Kidney epithelial cell (primary cell): ENCODE measurements around the gene ZMAT2. TPM values are rescaled to one million over a fixed set of nuclear protein-coding genes. Genes with fewer than 3 reads are reported as not detected.
"Not testable (repeated sequence)": the region's sequence is repeated elsewhere in the genome, so short reads cannot be mapped to it uniquely, and the experiment has no call there.

Experiments used
- DNase-seq: peaks from one replicate; pipeline ENCODE4 v3.0.0-alpha.2; 2010; ENCODE audit warnings: low read depth
- H3K27me3 ChIP-seq: 2 replicates; pipeline ENCODE4 v1.6.0; 2011; ENCODE audit warnings: low read length; ENCODE audit not compliant: control insufficient read depth, insufficient read depth
- H3K36me3 ChIP-seq: 2 replicates; pipeline ENCODE4 v1.5.1; 2011; ENCODE audit warnings: low read length; ENCODE audit not compliant: control insufficient read depth, insufficient read depth
- H3K4me3 ChIP-seq: 2 replicates; pipeline ENCODE4 v1.5.1; 2011; ENCODE audit warnings: low read depth, mild to moderate bottlenecking, control low read depth, low read length
- total RNA-seq: library from RNA; depleted of rRNA; stranded (reverse); fragments of >200 nt; gene quantifications from 2 replicates; pipeline ENCODE4 v1.2.3, GENCODE V29; 2015
- TF ChIP-seq, protein P1 (sequence below): IDR thresholded peaks from 2 replicates; pipeline ENCODE4 v1.5.1; 2011; ENCODE audit warnings: mild to moderate bottlenecking, moderate library complexity, low read length, control low read depth, inconsistent platforms; ENCODE audit not compliant: insufficient read depth, poor library complexity, severe bottlenecking

Gene ZMAT2
- total RNA-seq, 1 donor from 2014 or later = 42.4 TPM

- Histone ChIP-seq H3K27me3 (no peaks in the 10 kb centered on the region), H3K4me3 (no peak overlapping the region), H3K36me3 (no peaks in the 10 kb centered on the region)
- no peak for DNase-seq
- TF ChIP-seq, protein P1, sequence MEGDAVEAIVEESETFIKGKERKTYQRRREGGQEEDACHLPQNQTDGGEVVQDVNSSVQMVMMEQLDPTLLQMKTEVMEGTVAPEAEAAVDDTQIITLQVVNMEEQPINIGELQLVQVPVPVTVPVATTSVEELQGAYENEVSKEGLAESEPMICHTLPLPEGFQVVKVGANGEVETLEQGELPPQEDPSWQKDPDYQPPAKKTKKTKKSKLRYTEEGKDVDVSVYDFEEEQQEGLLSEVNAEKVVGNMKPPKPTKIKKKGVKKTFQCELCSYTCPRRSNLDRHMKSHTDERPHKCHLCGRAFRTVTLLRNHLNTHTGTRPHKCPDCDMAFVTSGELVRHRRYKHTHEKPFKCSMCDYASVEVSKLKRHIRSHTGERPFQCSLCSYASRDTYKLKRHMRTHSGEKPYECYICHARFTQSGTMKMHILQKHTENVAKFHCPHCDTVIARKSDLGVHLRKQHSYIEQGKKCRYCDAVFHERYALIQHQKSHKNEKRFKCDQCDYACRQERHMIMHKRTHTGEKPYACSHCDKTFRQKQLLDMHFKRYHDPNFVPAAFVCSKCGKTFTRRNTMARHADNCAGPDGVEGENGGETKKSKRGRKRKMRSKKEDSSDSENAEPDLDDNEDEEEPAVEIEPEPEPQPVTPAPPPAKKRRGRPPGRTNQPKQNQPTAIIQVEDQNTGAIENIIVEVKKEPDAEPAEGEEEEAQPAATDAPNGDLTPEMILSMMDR = no peak
These were observed 18.0 kb downstream of the ZMAT2 start for GRCh38 chr5:140718266-140718592.

- DNase-seq, H3K27me3 ChIP-seq, H3K36me3 ChIP-seq, H3K4me3 ChIP-seq: not testable (repeated sequence)
These were observed 20.5 kb downstream of the ZMAT2 start for GRCh38 chr5:140720738-140721137.

DNA sequence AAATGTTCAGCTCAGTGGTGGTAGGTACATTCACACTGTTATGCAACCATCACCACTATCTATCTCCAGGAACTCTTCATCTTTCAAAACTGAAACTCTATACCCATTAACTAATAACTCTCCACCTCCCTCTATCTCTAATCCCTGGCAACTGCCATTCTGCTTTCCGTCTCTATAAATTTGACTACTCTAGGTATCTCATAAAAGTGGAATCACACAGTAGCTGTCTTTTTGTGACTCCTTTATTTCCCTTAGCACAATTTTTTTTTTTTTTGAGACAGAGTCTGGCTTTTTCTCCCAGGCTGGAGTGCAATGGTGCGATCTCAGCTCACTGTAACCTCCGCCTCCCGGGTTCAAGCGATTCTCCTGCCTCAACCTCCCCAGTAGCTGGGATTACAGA lies 21.1 kb downstream of the ZMAT2 start:
- not testable (repeated sequence) for H3K27me3 ChIP-seq, DNase-seq, H3K4me3 ChIP-seq, H3K36me3 ChIP-seq

DNA sequence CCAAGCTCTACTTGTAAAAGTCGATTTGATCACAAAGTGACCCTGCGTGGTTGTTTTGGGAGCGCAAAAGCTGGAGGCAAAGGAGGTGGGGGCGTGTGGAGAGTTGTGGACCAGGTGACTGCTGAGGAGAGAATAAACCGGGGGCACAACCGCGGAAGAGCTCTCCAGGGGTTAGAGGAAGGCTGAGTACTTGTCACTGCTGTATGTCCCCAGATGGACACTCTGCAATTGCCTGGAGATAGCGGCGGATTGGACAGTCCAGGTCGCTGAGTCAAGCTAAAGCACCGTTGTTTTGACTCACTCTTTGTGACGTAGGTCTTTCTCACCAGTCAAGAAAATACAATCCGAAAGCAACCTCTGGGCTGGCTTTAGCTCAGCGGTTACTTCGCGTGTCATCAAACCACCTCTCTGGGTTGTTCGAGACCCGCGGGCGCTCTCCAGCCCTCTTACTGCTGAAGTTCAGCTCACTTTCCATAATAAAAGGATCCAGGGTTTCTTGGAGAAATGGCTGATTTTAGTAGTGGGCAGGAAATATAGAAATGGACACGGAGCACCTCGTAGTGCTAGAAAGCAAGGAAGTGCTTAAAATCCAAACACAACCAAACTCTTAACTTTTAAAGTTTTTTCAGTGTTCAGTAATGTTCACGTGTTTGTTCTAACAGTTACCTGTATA lies 25.7 kb downstream of the ZMAT2 start:
- peak overlapping the region; percentile 63 for H3K4me3 ChIP-seq
- DNase-seq = peak; percentile 86
- TF ChIP-seq, protein P1 = no peak
- H3K36me3 ChIP-seq = no peaks in the 10 kb centered on the region
- no peaks in the 10 kb centered on the region for H3K27me3 ChIP-seq

GRCh38 chr5:140733098-140733497 lies 32.9 kb downstream of the ZMAT2 start:
- TF ChIP-seq, protein P1 = no peak
- H3K4me3 ChIP-seq = no peak overlapping the region

GRCh38 chr5:140734354-140734753 lies 34.1 kb downstream of the ZMAT2 start:
- no peak for DNase-seq
- no peaks in the 10 kb centered on the region for H3K27me3 ChIP-seq
- TF ChIP-seq, protein P1 = no peak
- H3K36me3 ChIP-seq = no peaks in the 10 kb centered on the region
- no peak overlapping the region for H3K4me3 ChIP-seq

More at GRCh38 chr5:140733098-140733497, 32.9 kb downstream of the ZMAT2 start:
- Histone ChIP-seq H3K36me3 (no peaks in the 10 kb centered on the region), H3K27me3 (no peaks in the 10 kb centered on the region)
- no peak for DNase-seq

DNA sequence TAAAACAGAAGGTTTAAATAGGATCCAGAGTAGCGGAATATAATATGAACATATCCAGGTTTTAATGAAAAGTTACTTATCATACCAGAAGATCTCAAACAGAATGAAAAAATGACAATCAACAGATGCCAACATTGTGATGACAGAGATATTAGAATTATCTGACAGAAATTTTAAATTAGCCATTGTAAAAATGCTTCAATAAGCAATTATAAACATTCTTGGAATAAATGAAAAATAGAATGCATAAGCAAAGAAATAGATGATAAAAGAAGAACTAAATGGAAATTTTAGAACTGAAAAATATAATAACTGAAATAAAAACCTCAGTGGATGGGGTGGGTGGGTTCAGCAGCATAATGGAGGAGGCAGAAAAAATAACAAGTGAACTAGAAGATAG lies 37.2 kb downstream of the ZMAT2 start:
- no peak for DNase-seq
- Histone ChIP-seq H3K36me3 (no peaks in the 10 kb centered on the region), H3K4me3 (no peak overlapping the region), H3K27me3 (no peaks in the 10 kb centered on the region)
- TF ChIP-seq, protein P1 = no peak
